GM12878 (cell line): Measurements from ENCODE around the gene MYO16.

Source experiments
- BCLAF1 ChIP-seq: fragments of 450-650 bp; IDR thresholded peaks from 2 replicates; pipeline ENCODE4 v1.6.1; 2017; ENCODE audit warnings: antibody characterized with exemption, mild to moderate bottlenecking, moderate library complexity
- CTCF ChIP-seq, 3 experiments: IDR thresholded peaks in 2 of 3; conservative IDR thresholded peaks in 1 of 3; 2 replicates each; pipeline ENCODE4 v1.5.1; 2011; ENCODE audit warnings: low read depth in 3 of 3, low read length in 3 of 3, mild to moderate bottlenecking in 3 of 3, control low read depth in 2 of 3, moderate library complexity in 2 of 3, inconsistent platforms in 1 of 3, mixed read lengths in 1 of 3; ENCODE audit not compliant: control insufficient read depth in 2 of 3, insufficient read depth in 1 of 3; ENCODE audit errors: extremely low read depth in 1 of 3
- ESRRA ChIP-seq: IDR thresholded peaks from 2 replicates; pipeline ENCODE4 v1.6.1; 2012; ENCODE audit warnings: mild to moderate bottlenecking, low read length, improper control_type of control experiment
- POLR2A ChIP-seq: IDR thresholded peaks from 2 replicates; pipeline ENCODE4 v1.6.1; 2011; ENCODE audit warnings: low read depth, mild to moderate bottlenecking, low read length
- RCOR1 ChIP-seq: conservative IDR thresholded peaks from 2 replicates; pipeline ENCODE4 v1.6.1; 2012; ENCODE audit warnings: low read depth, low read length, improper control_type of control experiment

GRCh38 chr13:109203587-109203986 lies 574.2 kb downstream of the MYO16 start:
- TF ChIP-seq CTCF (IDR thresholded peaks at IDR 0.05 in 2 of 3, conservative IDR thresholded peaks at IDR 0.05 in 1 of 3; ENCODE audit: control insufficient read depth in 2 of 3, extremely low read depth in 1 of 3, insufficient read depth in 1 of 3, low read depth in 3 of 3, low read length in 3 of 3) (no peak), ESRRA (no peak), RCOR1 (no peak), BCLAF1 (no peak), POLR2A (no peak)
